SK-N-SH (cell line): Measurements from ENCODE around the gene PAQR7.

Experiments
- CTCF ChIP-seq: fragments of 200-600 bp; sonication (generic); IDR thresholded peaks from 2 replicates; pipeline ENCODE4 v1.6.1; 2017; ENCODE audit warnings: antibody characterized with exemption, mild to moderate bottlenecking, moderate library complexity
- EP300 ChIP-seq, 2 experiments: IDR thresholded peaks; 2 replicates each; pipeline versions ENCODE4 v1.4.0 to v1.6.1; 2012; ENCODE audit warnings: borderline replicate concordance in 1 of 2, low read depth in 1 of 2, low read length in 1 of 2
- EZH2phosphoT487 ChIP-seq: fragments of 200-600 bp; sonication (generic); IDR thresholded peaks from 2 replicates; pipeline ENCODE4 v1.6.1; 2017; ENCODE audit warnings: low read depth, mixed run types, mild to moderate bottlenecking, antibody characterized with exemption, moderate library complexity, borderline replicate concordance
- IRF3 ChIP-seq: fragments of 150-350 bp; IDR thresholded peaks from 2 replicates; pipeline ENCODE4 v1.6.1; 2016; ENCODE audit warnings: mild to moderate bottlenecking, low read depth, low read length
- NFIC ChIP-seq: IDR thresholded peaks from 2 replicates; pipeline ENCODE4 v1.4.0; 2012; ENCODE audit warnings: borderline replicate concordance
- RAD21 ChIP-seq: IDR thresholded peaks from 2 replicates; pipeline ENCODE4 v1.6.1; 2012; ENCODE audit warnings: mild to moderate bottlenecking, low read length
- RCOR1 ChIP-seq: fragments of 150-350 bp; IDR thresholded peaks from 2 replicates; pipeline ENCODE4 v1.6.1; 2017; ENCODE audit warnings: antibody characterized with exemption, low read length
- SMC3 ChIP-seq: IDR thresholded peaks from 2 replicates; pipeline ENCODE4 v1.6.1; 2012; ENCODE audit warnings: low read depth, low read length, improper control_type of control experiment
- TEAD4 ChIP-seq: IDR thresholded peaks from 2 replicates; pipeline ENCODE4 v1.4.0; 2012; ENCODE audit warnings: mild to moderate bottlenecking, borderline replicate concordance; ENCODE audit not compliant: insufficient read depth
- USF1 ChIP-seq: IDR thresholded peaks from 2 replicates; pipeline ENCODE4 v1.4.0; 2012; ENCODE audit warnings: low read depth, borderline replicate concordance
- YY1 ChIP-seq: IDR thresholded peaks from 2 replicates; pipeline ENCODE4 v1.4.0; 2012; ENCODE audit warnings: low read depth, mild to moderate bottlenecking

- TF ChIP-seq RAD21 = no peak
- TF ChIP-seq CTCF = no peak
- TF ChIP-seq IRF3 = no peak
- no peak for TF ChIP-seq RCOR1
- TF ChIP-seq EZH2phosphoT487 = no peak
- no peak for TF ChIP-seq EP300 (IDR thresholded peaks at IDR 0.05; ENCODE audit: borderline replicate concordance in 1 of 2, low read depth in 1 of 2, low read length in 1 of 2)
- no peak for TF ChIP-seq SMC3
- no peak for TF ChIP-seq TEAD4
- no peak for TF ChIP-seq USF1
- TF ChIP-seq NFIC = no peak
- TF ChIP-seq YY1 = no peak
Observed at GRCh38 chr1:25897754-25898153, 22.2 kb upstream of the PAQR7 start.
